H1 (cell line): ENCODE measurements around the gene ACAP1. TPM values are rescaled to one million over a fixed set of nuclear protein-coding genes. Genes with fewer than 3 reads are reported as not detected.
A peak's percentile ranks its signal among the peaks of the same experiment; 100 is the strongest.

ENCODE experiments used
- CTCF ChIA-PET: fragments of 300-600 bp; sonication (Branson Sonifier 250); formaldehyde crosslinking; loops from one replicate; lab custom pipeline; 2021; ENCODE audit not compliant: partially characterized antibody; lab: Charles Lee
- POLR2A ChIA-PET: fragments of 300-600 bp; sonication (Branson Sonifier 250); formaldehyde crosslinking; loops from one replicate; lab custom pipeline; 2021; ENCODE audit warnings: inconsistent platforms; ENCODE audit not compliant: partially characterized antibody; lab: Charles Lee
- DNase-seq, 2 experiments: peaks; one replicate each; pipeline versions ENCODE4 v3.0.0 to v3.0.0-alpha.2; 2010 to 2022; ENCODE audit warnings: low spot score in 2 of 2, low read depth in 1 of 2, mixed read lengths in 1 of 2
- FAIRE-seq: peaks from 2 replicates; lab custom pipeline; 2011; peaks lifted over from hg19 to GRCh38; lab: Jason Lieb, UNC
- H2AFZ ChIP-seq: 2 replicates; pipeline ENCODE4 v1.8.1; 2012; ENCODE audit warnings: low read length, inconsistent platforms
- H2AK5ac ChIP-seq: 2 replicates; pipeline ENCODE4 v1.6.1; 2013; ENCODE audit warnings: low read depth, low read length
- H2BK120ac ChIP-seq: replicated peaks from 2 replicates; pipeline ENCODE3; 2013; ENCODE audit warnings: low read depth, low read length, inconsistent platforms
- H2BK12ac ChIP-seq: 2 replicates; pipeline ENCODE4 v1.6.1; 2013; ENCODE audit warnings: low read depth, low read length
- H2BK15ac ChIP-seq: 2 replicates; pipeline ENCODE4 v1.6.1; 2013; ENCODE audit warnings: low read length
- H2BK20ac ChIP-seq: 2 replicates; pipeline ENCODE4 v1.6.1; 2013; ENCODE audit warnings: low read length
- H2BK5ac ChIP-seq: 2 replicates; pipeline ENCODE4 v1.6.1; 2013; ENCODE audit warnings: low read depth, low read length
- H3K14ac ChIP-seq: 2 replicates; pipeline ENCODE4 v1.6.1; 2013; ENCODE audit warnings: inconsistent platforms; ENCODE audit not compliant: insufficient read length
- H3K18ac ChIP-seq: 2 replicates; pipeline ENCODE4 v1.6.1; 2013; ENCODE audit warnings: low read length; ENCODE audit errors: extremely low read depth
- H3K23ac ChIP-seq: 2 replicates; pipeline ENCODE4 v1.6.1; 2013; ENCODE audit warnings: inconsistent platforms; ENCODE audit not compliant: insufficient read length
- H3K23me2 ChIP-seq: 2 replicates; pipeline ENCODE4 v1.6.1; 2013; ENCODE audit warnings: low read depth, low read length
- H3K27ac ChIP-seq: 2 replicates; pipeline ENCODE4 v1.6.1; 2011; ENCODE audit warnings: low read depth, low read length, inconsistent platforms
- H3K27me3 ChIP-seq, 4 experiments: replicated peaks in 1 of 4; 1 replicate in 1 of 4; 2 replicates in 3 of 4; pipeline versions ENCODE4 v1.6.1 to v1.8.1; 2011 to 2013; ENCODE audit warnings: low read length in 3 of 4, mild to moderate bottlenecking in 3 of 4, inconsistent platforms in 2 of 4, mixed read lengths in 2 of 4, moderate library complexity in 1 of 4; ENCODE audit not compliant: control insufficient read depth in 3 of 4, insufficient read depth in 3 of 4; ENCODE audit errors: extremely low read depth in 1 of 4
- H3K36me3 ChIP-seq, 4 experiments: 2 replicates each; pipeline versions ENCODE4 v1.6.1 to v1.8.1; 2011 to 2013; ENCODE audit warnings: mild to moderate bottlenecking in 4 of 4, low read length in 3 of 4, moderate library complexity in 2 of 4, control low read depth in 1 of 4, inconsistent platforms in 1 of 4; ENCODE audit not compliant: insufficient read depth in 4 of 4, control insufficient read depth in 2 of 4
- H3K4ac ChIP-seq: replicated peaks from 2 replicates; pipeline ENCODE3; 2013; ENCODE audit warnings: low read length, low read depth, mixed read lengths, inconsistent platforms; ENCODE audit not compliant: insufficient read length
- H3K4me1 ChIP-seq, 4 experiments: replicated peaks in 1 of 4; 1 replicate in 1 of 4; 2 replicates in 3 of 4; pipeline versions ENCODE4 v1.6.1 to v1.8.1; 2011 to 2013; ENCODE audit warnings: low read length in 3 of 4, inconsistent platforms in 2 of 4, mixed read lengths in 1 of 4; ENCODE audit not compliant: insufficient read depth in 4 of 4, control insufficient read depth in 3 of 4
- H3K4me2 ChIP-seq, 2 experiments: 2 replicates each; pipeline versions ENCODE4 v1.6.1 to v1.8.1; 2011 to 2013; ENCODE audit warnings: low read depth in 2 of 2, low read length in 2 of 2, control low read depth in 1 of 2, inconsistent platforms in 1 of 2, mild to moderate bottlenecking in 1 of 2; ENCODE audit not compliant: insufficient read depth in 1 of 2
- H3K4me3 ChIP-seq, 4 experiments: fragments of 200-600, 300-600 bp in 1 of 4; sonication (generic), shearing (Covaris generic), sonication (Bioruptor Twin) in 1 of 4; 2 replicates each; pipeline versions ENCODE4 v1.5.1 to v1.8.1; 2011 to 2016; ENCODE audit warnings: low read length in 4 of 4, low read depth in 3 of 4, control low read depth in 2 of 4, inconsistent platforms in 2 of 4, mild to moderate bottlenecking in 2 of 4, mixed read lengths in 1 of 4, moderate library complexity in 1 of 4; ENCODE audit not compliant: insufficient read depth in 2 of 4; ENCODE audit errors: extremely low read depth in 1 of 4
- H3K56ac ChIP-seq: replicated peaks from 2 replicates; pipeline ENCODE3; 2013; ENCODE audit warnings: low read depth, mild to moderate bottlenecking, mixed read lengths, low read length, inconsistent platforms; ENCODE audit not compliant: insufficient read length
- H3K79me1 ChIP-seq: 2 replicates; pipeline ENCODE4 v1.6.1; 2013; ENCODE audit warnings: low read depth, low read length, control low read depth
- H3K79me2 ChIP-seq, 2 experiments: 2 replicates each; pipeline versions ENCODE4 v1.6.1 to v1.8.1; 2012 to 2013; ENCODE audit warnings: low read length in 2 of 2, mild to moderate bottlenecking in 2 of 2, inconsistent platforms in 1 of 2; ENCODE audit not compliant: insufficient read depth in 2 of 2, control insufficient read depth in 1 of 2
- H3K9ac ChIP-seq, 4 experiments: replicated peaks in 1 of 4; 1 replicate in 1 of 4; 2 replicates in 3 of 4; pipeline versions ENCODE4 v1.6.1 to v1.8.1; 2011 to 2013; ENCODE audit warnings: low read depth in 3 of 4, low read length in 3 of 4, control low read depth in 2 of 4, mild to moderate bottlenecking in 2 of 4, moderate library complexity in 2 of 4, inconsistent platforms in 1 of 4; ENCODE audit errors: extremely low read depth in 1 of 4
- H3K9me3 ChIP-seq, 2 experiments: 2 replicates each; pipeline versions ENCODE4 v1.6.1 to v1.8.1; 2012 to 2013; ENCODE audit warnings: mild to moderate bottlenecking in 2 of 2, moderate library complexity in 2 of 2, control low read depth in 1 of 2, inconsistent platforms in 1 of 2, low read depth in 1 of 2, low read length in 1 of 2, mixed read lengths in 1 of 2; ENCODE audit not compliant: insufficient read depth in 2 of 2
- H4K20me1 ChIP-seq, 2 experiments: replicated peaks in 1 of 2; 2 replicates each; pipeline versions ENCODE3 to v1.8.1; 2011 to 2013; ENCODE audit warnings: inconsistent platforms in 2 of 2, low read length in 2 of 2, mild to moderate bottlenecking in 1 of 2; ENCODE audit not compliant: insufficient read depth in 2 of 2, control insufficient read depth in 1 of 2
- H4K5ac ChIP-seq: 2 replicates; pipeline ENCODE4 v1.6.1; 2013; ENCODE audit warnings: low read length, low read depth, mixed read lengths, inconsistent platforms; ENCODE audit not compliant: insufficient read length
- H4K8ac ChIP-seq: 2 replicates; pipeline ENCODE4 v1.8.0; 2013; ENCODE audit warnings: mild to moderate bottlenecking, moderate library complexity, low read length, inconsistent platforms; ENCODE audit not compliant: insufficient read depth; ENCODE audit errors: extremely low read depth
- H4K91ac ChIP-seq: replicated peaks from 2 replicates; pipeline ENCODE3; 2013; ENCODE audit warnings: low read length, mixed read lengths, inconsistent platforms; ENCODE audit not compliant: insufficient read length
- BCL11A ChIP-seq, 2 experiments: IDR thresholded peaks; one replicate each; pipeline ENCODE4 v1.6.1; 2011; ENCODE audit warnings: low read depth in 2 of 2, low read length in 2 of 2, mild to moderate bottlenecking in 2 of 2
- CBX5 ChIP-seq: fragments of 300-800, 300-1000 bp; sonication (generic); IDR thresholded peaks from 2 replicates; pipeline ENCODE4 v1.7.1; 2016; ENCODE audit warnings: antibody characterized with exemption, low read length, low read depth
- POU5F1 ChIP-seq: IDR thresholded peaks from 2 replicates; pipeline ENCODE4 v1.6.1; 2011; ENCODE audit warnings: low read depth, mild to moderate bottlenecking, low read length, moderate library complexity
- RBBP5 ChIP-seq: IDR thresholded peaks from 2 replicates; pipeline ENCODE4 v1.7.1; 2012; ENCODE audit warnings: low read depth, mild to moderate bottlenecking, inconsistent platforms, low read length, moderate library complexity, borderline replicate concordance
- SP2 ChIP-seq: IDR thresholded peaks from 2 replicates; pipeline ENCODE4 v1.6.1; 2012; ENCODE audit warnings: mild to moderate bottlenecking, low read length, inconsistent platforms
- WGBS, 2 experiments: shearing (Covaris generic) in 1 of 2; methylation state at CpG; one replicate each; pipeline versions ENCODE4 v1.1.6 to v1.1.7; 2013 to 2015; ENCODE audit warnings: low lambda C conversion rate in 2 of 2, mixed read lengths in 2 of 2, inconsistent platforms in 1 of 2, low coverage in 1 of 2, missing lambda C conversion rate in 1 of 2; ENCODE audit not compliant: insufficient replicate concordance in 2 of 2, insufficient coverage in 1 of 2, insufficient read length in 1 of 2; ENCODE audit errors: extremely low coverage in 1 of 2, missing lambda C conversion rate in 1 of 2; 5-methylcytosine and 5-hydroxymethylcytosine counted together
- polyA plus RNA-seq, 7 experiments: library from polyadenylated mRNA; depleted of rRNA in 3 of 7; stranded (reverse) in 5 of 7; unstranded in 2 of 7; fragments of >200 nt in 5 of 7; fragments of 200-250 nt in 2 of 7; gene quantifications; 1 replicate in 5 of 7; 2 replicates in 1 of 7; 4 replicates in 1 of 7; pipeline versions ENCODE4 v1.2.1 to v1.2.3, GENCODE V29; 2011 to 2013; ENCODE audit warnings: missing spikeins in 2 of 7, mixed read lengths in 2 of 7
- total RNA-seq: library from RNA; stranded (reverse); fragmentation: NEBNext Ultra II Directional; extraction: Animal tissue kit (Norgen Biotek cat#: 25700); gene quantifications from 2 replicates; pipeline ENCODE4 v1.2.1, GENCODE V29; 2021
- TF ChIP-seq, protein P1 (sequence below): IDR thresholded peaks from 2 replicates; pipeline ENCODE4 v1.6.1; 2012; ENCODE audit warnings: low read length, inconsistent platforms
- TF ChIP-seq, protein P2 (sequence below): IDR thresholded peaks from 2 replicates; pipeline ENCODE4 v1.6.1; 2011; ENCODE audit warnings: low read length, improper control_type of control experiment

ACAP1 gene
- total and polyA plus RNA-seq, 2 of the 8 experiments (the other 6 are each of a cell fraction or from before 2014, with no cell fraction given) = 11.9 to 45.1 TPM

DNA sequence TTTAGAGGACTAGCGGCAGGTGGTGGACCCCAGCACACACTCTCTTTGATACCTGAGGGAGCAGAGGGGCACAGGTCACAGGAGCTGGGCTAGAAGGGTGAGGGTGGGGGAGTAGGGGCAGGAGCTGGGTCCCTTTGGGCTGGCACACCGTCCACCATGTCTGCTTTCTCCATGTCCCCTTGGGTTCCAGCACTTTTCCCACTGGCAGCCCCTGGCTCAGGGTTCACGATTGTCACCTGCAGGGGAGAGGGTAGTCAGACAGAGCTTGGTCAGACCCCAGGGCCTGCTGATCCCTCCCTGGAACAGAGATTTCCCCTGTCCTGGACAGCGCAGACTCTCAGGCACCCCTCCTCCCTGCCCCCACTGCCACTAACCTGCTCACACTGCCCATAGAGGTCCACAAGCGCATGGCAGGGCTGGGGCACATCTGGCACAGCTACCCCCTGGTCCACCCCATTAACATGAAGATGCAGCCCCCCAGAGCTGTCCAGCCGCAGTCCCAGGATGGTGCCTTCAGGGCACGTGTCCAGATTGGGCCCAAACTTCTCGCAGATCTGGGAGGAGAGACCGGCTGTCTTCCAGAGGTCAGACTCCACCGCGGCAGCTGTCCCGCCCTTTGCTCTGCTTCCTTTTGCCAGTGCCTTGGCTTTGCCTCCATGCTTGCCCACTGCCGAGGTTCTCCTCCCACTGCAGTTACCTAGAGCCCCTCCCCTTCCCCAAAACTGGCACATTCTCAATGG is 18.0 kb upstream of the ACAP1 start:
- H4K20me1 ChIP-seq = peaks cover 0 to 20% of the 10 kb centered on the region in 2 experiments
- no peak overlapping the region for H2BK120ac ChIP-seq
- no peak overlapping the region for H3K4me2 ChIP-seq
- POLR2A ChIA-PET = interaction anchor here (0.6 to 11.3 kb wide), 12 partner anchors 8 to 275 kb away, joined by 3 to 223 read pairs (median 4); partner anchors contain the start of genes ACAP1, CLDN7 and NEURL4
- H3K79me2 ChIP-seq = peaks cover 0 to 8% of the 10 kb centered on the region in 2 experiments; a peak in 1 of 4 replicates
- H3K27ac ChIP-seq = no peak overlapping the region
- H3K23me2 ChIP-seq = no peaks in the 10 kb centered on the region; the same call in 1 of the 2 replicates
- no peak overlapping the region for H2BK12ac ChIP-seq
- no peak overlapping the region for H3K4me3 ChIP-seq
- no peaks in the 10 kb centered on the region for H3K9me3 ChIP-seq
- H3K4me1 ChIP-seq = peaks cover 0 to 5% (median 3%) of the 10 kb centered on the region in 4 experiments; a peak in 4 of 7 replicates
- FAIRE-seq (no peak), DNase-seq (no peak)
- 94% methylated on average over 12 of the region's 13 CpGs; no CpG with 5 or more reads in 1 of the 2 experiments for WGBS, 2 experiments
- H2BK5ac ChIP-seq = peak overlapping the region; percentile 16; the same call in 1 of the 2 replicates
- no peak overlapping the region for H3K9ac ChIP-seq
- H3K79me1 ChIP-seq = 0 out of 2 replicates have a peak, but pooled peaks cover under 1% of the 10 kb centered on the region
- H3K27me3 ChIP-seq = no peaks in the 10 kb centered on the region
- peak overlapping the region; percentile 42; the same call in 1 of the 2 replicates for H4K8ac ChIP-seq
- peaks cover 27 to 60% (median 43%) of the 10 kb centered on the region in 4 experiments for H3K36me3 ChIP-seq
- no peak overlapping the region for H3K4ac ChIP-seq
- no peak overlapping the region for H3K14ac ChIP-seq
- H2AK5ac ChIP-seq = no peak overlapping the region
- no peak overlapping the region for H2BK20ac ChIP-seq
- no peak overlapping the region for H4K91ac ChIP-seq
- H4K5ac ChIP-seq = no peak overlapping the region
- H3K18ac ChIP-seq = no peak overlapping the region
- no peak overlapping the region for H2AFZ ChIP-seq
- no peak overlapping the region for H3K56ac ChIP-seq
- CTCF ChIA-PET = interaction anchor here (0.7 to 2.0 kb wide), 5 partner anchors 23 to 272 kb away, joined by 3 to 17 read pairs (median 3); no protein-coding TSS in a partner anchor
- no peak overlapping the region for H3K23ac ChIP-seq
- H2BK15ac ChIP-seq = no peak overlapping the region
- TF ChIP-seq BCL11A (IDR thresholded peaks at IDR 0.05; ENCODE audit: low read depth in 2 of 2, low read length in 2 of 2) (no peak), CBX5 (no peak), POU5F1 (no peak), SP2 (no peak), RBBP5 (no peak)
- TF ChIP-seq, protein P1, sequence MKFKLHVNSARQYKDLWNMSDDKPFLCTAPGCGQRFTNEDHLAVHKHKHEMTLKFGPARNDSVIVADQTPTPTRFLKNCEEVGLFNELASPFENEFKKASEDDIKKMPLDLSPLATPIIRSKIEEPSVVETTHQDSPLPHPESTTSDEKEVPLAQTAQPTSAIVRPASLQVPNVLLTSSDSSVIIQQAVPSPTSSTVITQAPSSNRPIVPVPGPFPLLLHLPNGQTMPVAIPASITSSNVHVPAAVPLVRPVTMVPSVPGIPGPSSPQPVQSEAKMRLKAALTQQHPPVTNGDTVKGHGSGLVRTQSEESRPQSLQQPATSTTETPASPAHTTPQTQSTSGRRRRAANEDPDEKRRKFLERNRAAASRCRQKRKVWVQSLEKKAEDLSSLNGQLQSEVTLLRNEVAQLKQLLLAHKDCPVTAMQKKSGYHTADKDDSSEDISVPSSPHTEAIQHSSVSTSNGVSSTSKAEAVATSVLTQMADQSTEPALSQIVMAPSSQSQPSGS = no peak
- TF ChIP-seq, protein P2, sequence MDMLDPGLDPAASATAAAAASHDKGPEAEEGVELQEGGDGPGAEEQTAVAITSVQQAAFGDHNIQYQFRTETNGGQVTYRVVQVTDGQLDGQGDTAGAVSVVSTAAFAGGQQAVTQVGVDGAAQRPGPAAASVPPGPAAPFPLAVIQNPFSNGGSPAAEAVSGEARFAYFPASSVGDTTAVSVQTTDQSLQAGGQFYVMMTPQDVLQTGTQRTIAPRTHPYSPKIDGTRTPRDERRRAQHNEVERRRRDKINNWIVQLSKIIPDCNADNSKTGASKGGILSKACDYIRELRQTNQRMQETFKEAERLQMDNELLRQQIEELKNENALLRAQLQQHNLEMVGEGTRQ = no peak
